Activated CD8-positive, alpha-beta memory T cell treated with anti-CD3 and anti-CD28 coated beads for 4 hours (primary cell): ENCODE measurements around the gene FBXO34.
"Not testable (repeated sequence)": the region's sequence is repeated elsewhere in the genome, so short reads cannot be mapped to it uniquely, and the experiment has no call there.

Source experiments
- DNase-seq, 2 donors: peaks; one replicate each; pipeline ENCODE4 v3.0.0-alpha.2; 2020; ENCODE audit warnings: low read depth in 2 of 2

The FBXO34 gene

GRCh38 chr14:55344582-55345163 is 73.5 kb downstream of the FBXO34 start:
- not testable (repeated sequence) for DNase-seq

GRCh38 chr14:55347040-55347439 is 75.8 kb downstream of the FBXO34 start:
- DNase-seq, result no peak

GRCh38 chr14:55347748-55348147 is 76.5 kb downstream of the FBXO34 start:
- no peak for DNase-seq

- no peak for DNase-seq
These were observed 77.7 kb downstream of the FBXO34 start for GRCh38 chr14:55348766-55349453.

GRCh38 chr14:55349565-55349964 is 78.3 kb downstream of the FBXO34 start:
- no peak for DNase-seq

GRCh38 chr14:55350461-55350860 is 79.2 kb downstream of the FBXO34 start:
- no peak for DNase-seq

GRCh38 chr14:55351111-55351510 is 79.9 kb downstream of the FBXO34 start:
- DNase-seq, result no peak

- no peak for DNase-seq
These were observed 81.0 kb downstream of the FBXO34 start for GRCh38 chr14:55352201-55352600.

- DNase-seq, result no peak
These were observed 82.7 kb downstream of the FBXO34 start for GRCh38 chr14:55353686-55354467.

GRCh38 chr14:55354500-55354899 is 83.3 kb downstream of the FBXO34 start:
- DNase-seq, result peak in 1 of 2 donors; percentile 35

GRCh38 chr14:55355922-55356321 is 84.7 kb downstream of the FBXO34 start:
- no peak for DNase-seq

- DNase-seq, result no peak
These were observed 85.7 kb downstream of the FBXO34 start for GRCh38 chr14:55356913-55357312.

- DNase-seq, result no peak
These were observed 88.1 kb downstream of the FBXO34 start for GRCh38 chr14:55359307-55359706.

- no peak for DNase-seq
These were observed 90.0 kb downstream of the FBXO34 start for GRCh38 chr14:55361190-55361589.

- no peak for DNase-seq
These were observed 95.0 kb downstream of the FBXO34 start for GRCh38 chr14:55366271-55366670.

- DNase-seq, result no peak
These were observed 99.7 kb downstream of the FBXO34 start for GRCh38 chr14:55370883-55371455.

GRCh38 chr14:55372423-55372822 is 101.2 kb downstream of the FBXO34 start:
- no peak for DNase-seq

- DNase-seq, result no peak
These were observed 101.6 kb downstream of the FBXO34 start for GRCh38 chr14:55372825-55373224.

- peak in 1 of 2 donors; percentile 22 for DNase-seq
These were observed 102.8 kb downstream of the FBXO34 start for GRCh38 chr14:55373784-55374705.

- DNase-seq, result no peak
These were observed 103.5 kb downstream of the FBXO34 start for GRCh38 chr14:55374771-55375170.

- DNase-seq, result no peak
These were observed 106.0 kb downstream of the FBXO34 start for GRCh38 chr14:55377236-55377635.
